Fibroblast of the aortic adventitia (primary cell): ENCODE data around the gene OR1N2. TPM values are rescaled to one million over a fixed set of nuclear protein-coding genes. Genes with fewer than 3 reads are reported as not detected.
"Not testable (repeated sequence)": the region's sequence is repeated elsewhere in the genome, so short reads cannot be mapped to it uniquely, and the experiment has no call there.

Experiments used
- DNase-seq: peaks from one replicate; pipeline ENCODE4 v3.0.0-alpha.2; 2010; ENCODE audit warnings: low read depth
- H3K4me3 ChIP-seq: 2 replicates; pipeline ENCODE4 v1.5.1; 2011; ENCODE audit warnings: low read depth, mild to moderate bottlenecking, control low read depth, low read length, moderate library complexity
- CTCF ChIP-seq: IDR thresholded peaks from 2 replicates; pipeline ENCODE4 v1.5.1; 2011; ENCODE audit warnings: mild to moderate bottlenecking, low read length, control low read depth, inconsistent platforms; ENCODE audit not compliant: insufficient read depth
- total RNA-seq: library from RNA; depleted of rRNA; stranded (reverse); fragments of >200 nt; gene quantifications from 2 replicates; pipeline ENCODE4 v1.2.3, GENCODE V29; 2012; ENCODE audit warnings: low replicate concordance

Gene OR1N2
- total RNA-seq, 1 donor = 1.2 TPM

DNA sequence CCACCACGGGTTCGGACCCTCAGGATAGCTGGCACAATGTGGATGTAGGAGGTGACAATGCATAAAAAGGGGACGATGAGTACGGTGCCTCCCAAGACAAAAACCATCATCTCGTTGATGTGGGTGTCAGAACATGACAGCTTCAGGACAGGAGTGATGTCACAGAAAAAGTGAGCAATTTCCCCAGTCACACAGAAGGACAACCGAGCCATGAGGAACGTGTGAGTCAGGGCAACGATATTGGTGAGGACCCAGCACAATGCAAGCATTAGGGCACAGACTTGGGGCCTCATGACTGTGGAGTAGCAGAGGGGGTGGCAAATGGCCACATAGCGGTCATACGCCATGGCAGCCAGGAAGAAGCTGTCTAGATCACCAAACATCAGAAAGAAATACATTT is 26.3 kb upstream of the OR1N2 start:
- no peak for DNase-seq
- no peak for TF ChIP-seq CTCF

DNA sequence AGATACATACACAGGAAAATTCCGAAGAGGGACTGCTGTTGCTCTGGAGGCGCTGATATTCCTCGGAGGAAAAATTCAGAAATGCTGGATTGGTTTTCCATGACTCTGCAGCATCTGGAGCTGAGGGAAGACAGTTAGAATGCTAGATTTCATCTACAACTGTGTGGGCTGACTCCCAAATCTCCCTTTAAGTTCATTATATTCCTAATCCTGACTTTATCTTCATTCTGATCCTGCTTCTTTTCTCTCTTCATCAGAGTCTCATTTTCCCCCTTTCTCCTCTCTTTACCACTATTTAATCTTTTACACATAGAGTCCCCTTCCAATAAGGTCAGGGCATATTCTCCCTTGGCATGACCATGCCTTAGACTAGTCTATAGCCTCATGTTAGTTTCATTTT is 25.7 kb upstream of the OR1N2 start, which contains the start of gene OR1N1:
Gene OR1N1 (minus strand): TSS at position 101 of the 400 bp plus-strand sequence. CDS start 0 bp downstream, at position 101.
- TF ChIP-seq CTCF = no peak
- no peak for DNase-seq
- H3K4me3 ChIP-seq = no peak within 1 kb of the TSS

More for the DNA sequence above, 26.3 kb upstream of the OR1N2 start:
- no peak overlapping the region for H3K4me3 ChIP-seq

DNA sequence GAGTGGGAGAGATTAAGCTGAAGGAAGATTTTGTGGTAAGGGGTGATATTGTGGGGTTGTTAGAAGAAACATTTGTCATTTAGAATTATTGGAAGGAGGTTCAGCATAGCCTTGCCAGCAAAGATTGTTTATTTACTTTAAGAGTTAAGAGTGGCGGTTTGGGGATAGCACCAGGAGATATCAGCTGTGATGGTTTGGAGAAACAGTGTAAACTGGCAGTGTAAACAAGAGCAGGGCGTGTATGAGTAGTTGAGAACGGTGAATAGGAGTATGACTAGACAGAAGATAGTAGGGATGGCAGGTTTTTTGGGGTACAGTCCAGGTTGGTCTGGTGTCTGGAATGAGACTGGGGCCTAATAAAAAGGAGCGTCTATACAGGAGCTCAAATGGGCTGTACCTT is 21.8 kb upstream of the OR1N2 start:
- not testable (repeated sequence) for DNase-seq, H3K4me3 ChIP-seq

GRCh38 chr9:122536134-122536533 is 16.8 kb upstream of the OR1N2 start:
- H3K4me3 ChIP-seq = no peak overlapping the region
- DNase-seq = no peak
- TF ChIP-seq CTCF = no peak

- H3K4me3 ChIP-seq, DNase-seq: not testable (repeated sequence)
Observed at GRCh38 chr9:122537066-122537465, 15.8 kb upstream of the OR1N2 start.

- no peak for DNase-seq
- H3K4me3 ChIP-seq = no peak overlapping the region
- no peak for TF ChIP-seq CTCF
Observed at GRCh38 chr9:122538757-122539156, 14.2 kb upstream of the OR1N2 start.

- no peak for DNase-seq
- no peak for TF ChIP-seq CTCF
Observed at GRCh38 chr9:122546196-122546595, 6.7 kb upstream of the OR1N2 start.

GRCh38 chr9:122551371-122551770 is 1.5 kb upstream of the OR1N2 start:
- no peak for TF ChIP-seq CTCF
- no peak for DNase-seq
- H3K4me3 ChIP-seq = no peak overlapping the region

More at GRCh38 chr9:122546196-122546595, 6.7 kb upstream of the OR1N2 start:
- no peak overlapping the region for H3K4me3 ChIP-seq
